ENCODE measurements around the gene USP17L15.
"Not testable (repeated sequence)": the region's sequence is repeated elsewhere in the genome, so short reads cannot be mapped to it uniquely, and the experiment has no call there.

Gene USP17L15

GRCh38 chr4:9234085-9234484 is at the start of gene USP17L15:
Gene USP17L15, plus strand, starts transcription at chr4:9234385. Its CDS starts 0 bp downstream, at chr4:9234385.
- not testable (repeated sequence) for DNase-seq (ENCODE audit: extremely low read depth in 1 of 2, low read depth in 1 of 2)

- DNase-seq (ENCODE audit: extremely low read depth in 1 of 2, low read depth in 1 of 2): not testable (repeated sequence)
Measured at GRCh38 chr4:9210357-9210756, 23.8 kb upstream of the USP17L15 start, which contains the start of gene USP17L10. Gene USP17L10, plus strand, starts transcription at chr4:9210657. Its CDS starts 0 bp downstream, at chr4:9210657.

- not testable (repeated sequence) for DNase-seq (ENCODE audit: extremely low read depth in 1 of 2, low read depth in 1 of 2)
Measured at GRCh38 chr4:9214701-9215100, 19.5 kb upstream of the USP17L15 start.

- DNase-seq (ENCODE audit: extremely low read depth in 1 of 2, low read depth in 1 of 2): not testable (repeated sequence)
Measured at GRCh38 chr4:9215105-9215504, 19.1 kb upstream of the USP17L15 start, which contains the start of gene USP17L11. Gene USP17L11, plus strand, starts transcription at chr4:9215405. Its CDS starts 0 bp downstream, at chr4:9215405.

- DNase-seq (ENCODE audit: extremely low read depth in 1 of 2, low read depth in 1 of 2): not testable (repeated sequence)
Measured at GRCh38 chr4:9219852-9220251, 14.3 kb upstream of the USP17L15 start, which contains the start of gene USP17L12. Gene USP17L12, plus strand, starts transcription at chr4:9220152. Its CDS starts 0 bp downstream, at chr4:9220152.

- not testable (repeated sequence) for DNase-seq (ENCODE audit: extremely low read depth in 1 of 2, low read depth in 1 of 2)
Measured at GRCh38 chr4:9224596-9224995, 9.6 kb upstream of the USP17L15 start, which contains the start of gene USP17L13. Gene USP17L13, plus strand, starts transcription at chr4:9224896. Its CDS starts 0 bp downstream, at chr4:9224896.

GRCh38 chr4:9230249-9230648 is 3.9 kb upstream of the USP17L15 start:
- DNase-seq (ENCODE audit: extremely low read depth in 1 of 2, low read depth in 1 of 2): not testable (repeated sequence)

- not testable (repeated sequence) for DNase-seq (ENCODE audit: extremely low read depth in 1 of 2, low read depth in 1 of 2)
Measured at GRCh38 chr4:9238461-9238860, 4.3 kb downstream of the USP17L15 start.

GRCh38 chr4:9243579-9243978 is 9.4 kb downstream of the USP17L15 start, which contains the start of gene USP17L17:
Gene USP17L17, plus strand, starts transcription at chr4:9243879. Its CDS starts 0 bp downstream, at chr4:9243879.
- DNase-seq (ENCODE audit: extremely low read depth in 1 of 2, low read depth in 1 of 2): not testable (repeated sequence)

- not testable (repeated sequence) for DNase-seq (ENCODE audit: extremely low read depth in 1 of 2, low read depth in 1 of 2)
Measured at GRCh38 chr4:9247953-9248680, 13.9 kb downstream of the USP17L15 start, which contains the start of gene USP17L18. Gene USP17L18, plus strand, starts transcription at chr4:9248630. Its CDS starts 0 bp downstream, at chr4:9248630.

GRCh38 chr4:9253078-9253477 is 18.9 kb downstream of the USP17L15 start, which contains the start of gene USP17L19:
Gene USP17L19, plus strand, starts transcription at chr4:9253378. Its CDS starts 0 bp downstream, at chr4:9253378.
- DNase-seq (ENCODE audit: extremely low read depth in 1 of 2, low read depth in 1 of 2): not testable (repeated sequence)

- DNase-seq (ENCODE audit: extremely low read depth in 1 of 2, low read depth in 1 of 2): not testable (repeated sequence)
Measured at GRCh38 chr4:9257824-9258223, 23.6 kb downstream of the USP17L15 start, which contains the start of gene USP17L20. Gene USP17L20, plus strand, starts transcription at chr4:9258124. Its CDS starts 0 bp downstream, at chr4:9258124.

GRCh38 chr4:9262572-9262971 is 28.4 kb downstream of the USP17L15 start, which contains the start of gene USP17L21:
Gene USP17L21, plus strand, starts transcription at chr4:9262872. Its CDS starts 0 bp downstream, at chr4:9262872.
- not testable (repeated sequence) for DNase-seq (ENCODE audit: extremely low read depth in 1 of 2, low read depth in 1 of 2)

- not testable (repeated sequence) for DNase-seq (ENCODE audit: extremely low read depth in 1 of 2, low read depth in 1 of 2)
Measured at GRCh38 chr4:9267319-9267718, 33.1 kb downstream of the USP17L15 start, which contains the start of gene USP17L22. Gene USP17L22, plus strand, starts transcription at chr4:9267619. Its CDS starts 0 bp downstream, at chr4:9267619.

- not testable (repeated sequence) for DNase-seq (ENCODE audit: extremely low read depth in 1 of 2, low read depth in 1 of 2)
Measured at GRCh38 chr4:9271719-9272118, 37.5 kb downstream of the USP17L15 start.
